Erythroblast (primary cell): ENCODE measurements around the gene PRLHR.

Experiments
- GATA1 ChIP-seq: IDR thresholded peaks from 2 replicates; pipeline ENCODE4 v1.6.1; 2011; ENCODE audit warnings: low read depth, mild to moderate bottlenecking, control low read depth, low read length, moderate library complexity
- POLR2A ChIP-seq: IDR thresholded peaks from 2 replicates; pipeline ENCODE4 v1.6.1; 2011; ENCODE audit warnings: mild to moderate bottlenecking, low read length

DNA sequence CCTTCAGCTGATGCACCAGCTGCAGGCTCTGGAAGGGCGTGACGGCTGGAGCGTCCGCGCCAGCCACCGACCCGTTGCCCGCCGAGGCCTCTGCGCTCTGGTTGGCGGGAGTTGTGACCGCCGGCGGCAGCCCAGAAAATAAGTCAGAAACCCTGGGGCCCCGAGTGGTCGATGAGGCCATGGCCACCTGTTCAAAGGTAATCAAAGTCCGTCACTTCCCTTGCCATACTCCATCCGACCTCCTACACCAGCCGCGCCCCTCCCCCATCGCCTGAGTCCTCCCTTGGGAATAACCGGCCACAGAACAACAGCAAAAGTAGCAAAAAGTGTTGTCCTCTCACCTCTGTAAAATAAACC lies 406 bp downstream of the PRLHR start:
- TF ChIP-seq POLR2A: no peak
- no peak for TF ChIP-seq GATA1
